CD4-positive, alpha-beta T cell (primary cell): Measurements from ENCODE around the gene LEFTY1. TPM values are rescaled to one million over a fixed set of nuclear protein-coding genes. Genes with fewer than 3 reads are reported as not detected.

Experiments
- ATAC-seq: fragments of 200-7000 bp; cut with Tn5 transposase; one replicate; pipeline ENCODE4 v1.10.0; 2022; ENCODE audit warnings: mild to moderate bottlenecking; ENCODE audit not compliant: poor library complexity
- CTCF ChIA-PET: fragments of 350-600 bp; sonication (Branson Sonifier 250); formaldehyde crosslinking; loops from one replicate; lab custom pipeline; 2021; ENCODE audit warnings: antibody characterized with exemption, inconsistent platforms; lab: Charles Lee
- POLR2A ChIA-PET: fragments of 350-600 bp; sonication (Branson Sonifier 250); formaldehyde crosslinking; loops from one replicate; lab custom pipeline; 2021; ENCODE audit warnings: antibody characterized with exemption, inconsistent platforms; lab: Charles Lee
- DNase-seq, 14 experiments: peaks; one replicate each; pipeline ENCODE4 v3.0.0-alpha.2; 2013 to 2020; ENCODE audit warnings: mixed read lengths in 2 of 14
- H3K27ac ChIP-seq, 2 donors: one replicate each; pipeline versions ENCODE4 v1.5.1 to v1.7.0; 2013; ENCODE audit warnings: low read length in 2 of 2, low read depth in 1 of 2, mild to moderate bottlenecking in 1 of 2
- H3K27me3 ChIP-seq, 2 experiments: 1 replicate in 1 of 2; 2 replicates in 1 of 2; pipeline versions ENCODE4 v1.6.1 to v1.7.0; 2013; ENCODE audit warnings: low read length in 2 of 2, control low read depth in 1 of 2, mild to moderate bottlenecking in 1 of 2, moderate library complexity in 1 of 2; ENCODE audit not compliant: insufficient read depth in 2 of 2, control insufficient read depth in 1 of 2
- H3K36me3 ChIP-seq: one replicate; pipeline ENCODE4 v1.6.1; 2013; ENCODE audit warnings: low read length, control low read depth; ENCODE audit not compliant: insufficient read depth
- H3K4me1 ChIP-seq: one replicate; pipeline ENCODE4 v1.6.1; 2013; ENCODE audit warnings: low read length, control low read depth; ENCODE audit not compliant: insufficient read depth
- H3K4me3 ChIP-seq: one replicate; pipeline ENCODE4 v1.5.1; 2013; ENCODE audit warnings: mild to moderate bottlenecking, low read length, moderate library complexity
- H3K9me3 ChIP-seq, 2 experiments: 1 replicate in 1 of 2; 2 replicates in 1 of 2; pipeline versions ENCODE4 v1.6.1 to v1.7.0; 2013; ENCODE audit warnings: low read length in 2 of 2, mild to moderate bottlenecking in 2 of 2, control low read depth in 1 of 2, moderate library complexity in 1 of 2; ENCODE audit not compliant: control insufficient read depth in 1 of 2, insufficient read depth in 1 of 2
- H3K27ac Mint-ChIP-seq: one replicate; pipeline ENCODE4 v1.8.0; 2020; ENCODE audit warnings: mixed read lengths
- H3K27me3 Mint-ChIP-seq: one replicate; pipeline ENCODE4 v1.8.0; 2021; ENCODE audit warnings: mixed read lengths
- H3K36me3 Mint-ChIP-seq: one replicate; pipeline ENCODE4 v1.8.0; 2021; ENCODE audit warnings: low read depth, mixed read lengths
- H3K4me1 Mint-ChIP-seq: one replicate; pipeline ENCODE4 v1.8.0; 2021; ENCODE audit warnings: low read depth, mixed read lengths
- H3K4me3 Mint-ChIP-seq: one replicate; pipeline ENCODE4 v1.8.0; 2020; ENCODE audit warnings: mild to moderate bottlenecking, mixed read lengths
- H3K9me3 Mint-ChIP-seq: one replicate; pipeline ENCODE4 v1.8.0; 2020; ENCODE audit warnings: mixed read lengths
- intact Hi-C, 2 experiments: fragments of 100-400 bp; cut with DNase I in 1 of 2; cut with micrococcal nuclease in 1 of 2; formaldehyde crosslinking; loops; one replicate each; pipeline versions ENCODE4 v1.15.1 to v1.9.0; 2023 to 2025; cut with DNase I, micrococcal nuclease
- total RNA-seq, 174 experiments: library from RNA in 2 of 174; stranded (reverse) in 2 of 174; gene quantifications; one replicate each; pipeline ENCODE4 v1.2.3 and lab custom pipeline; 2021 to 2026
- TF ChIP-seq, protein P1 (sequence below): fragments of 200-600 bp; IDR thresholded peaks from one replicate; pipeline ENCODE4 v1.8.0; 2022; ENCODE audit warnings: antibody characterized with exemption, mild to moderate bottlenecking

The LEFTY1 gene
- total RNA-seq, 2 experiments from 2014 or later: not detected

- H3K9me3 ChIP-seq: no peaks in the 10 kb centered on the region
- no peaks in the 10 kb centered on the region for H3K9me3 Mint-ChIP-seq
- ChIA-PET CTCF (no interaction called here), POLR2A (interaction anchor here (0.7 to 13.8 kb wide), 2 partner anchors 12 to 32 kb away, joined by 4 to 427 read pairs; partner anchors contain the start of genes PYCR2 and TMEM63A)
- no peaks in the 10 kb centered on the region for H3K36me3 Mint-ChIP-seq
- H3K27me3 Mint-ChIP-seq: no peaks in the 10 kb centered on the region
- no peak overlapping the region for H3K4me3 Mint-ChIP-seq
- no peak for DNase-seq
- H3K27ac ChIP-seq: no peak overlapping the region
- no peak overlapping the region for H3K4me3 ChIP-seq
- H3K27ac Mint-ChIP-seq: no peak overlapping the region
- intact Hi-C loops: loop anchor here in 1 of 2 experiments (10.0 kb wide), 1 partner anchor 117 kb away; the partner anchor contains the start of gene SRP9
- no peaks in the 10 kb centered on the region for H3K36me3 ChIP-seq
- H3K4me1 Mint-ChIP-seq: peaks cover 35% of the 10 kb centered on the region
- no peaks in the 10 kb centered on the region for H3K27me3 ChIP-seq
- TF ChIP-seq, protein P1, sequence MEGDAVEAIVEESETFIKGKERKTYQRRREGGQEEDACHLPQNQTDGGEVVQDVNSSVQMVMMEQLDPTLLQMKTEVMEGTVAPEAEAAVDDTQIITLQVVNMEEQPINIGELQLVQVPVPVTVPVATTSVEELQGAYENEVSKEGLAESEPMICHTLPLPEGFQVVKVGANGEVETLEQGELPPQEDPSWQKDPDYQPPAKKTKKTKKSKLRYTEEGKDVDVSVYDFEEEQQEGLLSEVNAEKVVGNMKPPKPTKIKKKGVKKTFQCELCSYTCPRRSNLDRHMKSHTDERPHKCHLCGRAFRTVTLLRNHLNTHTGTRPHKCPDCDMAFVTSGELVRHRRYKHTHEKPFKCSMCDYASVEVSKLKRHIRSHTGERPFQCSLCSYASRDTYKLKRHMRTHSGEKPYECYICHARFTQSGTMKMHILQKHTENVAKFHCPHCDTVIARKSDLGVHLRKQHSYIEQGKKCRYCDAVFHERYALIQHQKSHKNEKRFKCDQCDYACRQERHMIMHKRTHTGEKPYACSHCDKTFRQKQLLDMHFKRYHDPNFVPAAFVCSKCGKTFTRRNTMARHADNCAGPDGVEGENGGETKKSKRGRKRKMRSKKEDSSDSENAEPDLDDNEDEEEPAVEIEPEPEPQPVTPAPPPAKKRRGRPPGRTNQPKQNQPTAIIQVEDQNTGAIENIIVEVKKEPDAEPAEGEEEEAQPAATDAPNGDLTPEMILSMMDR: no peak
- peaks cover 41% of the 10 kb centered on the region for H3K4me1 ChIP-seq
- no peak for ATAC-seq
Measured at GRCh38 chr1:225891229-225891972, 2.5 kb upstream of the LEFTY1 start.

GRCh38 chr1:225890346-225891228, 1.6 kb upstream of the LEFTY1 start:
- TF ChIP-seq, protein P1: no peak
- H3K27ac Mint-ChIP-seq: no peak overlapping the region
- peaks cover 26% of the 10 kb centered on the region for H3K4me1 Mint-ChIP-seq
- peak overlapping the region; percentile 20 for H3K4me3 Mint-ChIP-seq
- ChIA-PET POLR2A (interaction anchor here (1.1 to 13.8 kb wide), 4 partner anchors 7 to 102 kb away, joined by 3 to 427 read pairs (median 10); partner anchors contain the start of genes PYCR2 and TMEM63A), CTCF (no interaction called here)
- H3K4me3 ChIP-seq: no peak overlapping the region
- DNase-seq (no peak), ATAC-seq (no peak)
- no peaks in the 10 kb centered on the region for H3K9me3 Mint-ChIP-seq
- no peak overlapping the region for H3K27ac ChIP-seq
- H3K4me1 ChIP-seq: peaks cover 33% of the 10 kb centered on the region
- H3K27me3 ChIP-seq: no peaks in the 10 kb centered on the region
- H3K27me3 Mint-ChIP-seq: no peaks in the 10 kb centered on the region
- H3K36me3 ChIP-seq: no peaks in the 10 kb centered on the region
- intact Hi-C loops: loop anchor here in 1 of 2 experiments (10.0 kb wide), 1 partner anchor 116 kb away; the partner anchor contains the start of gene SRP9
- no peaks in the 10 kb centered on the region for H3K36me3 Mint-ChIP-seq
- no peaks in the 10 kb centered on the region for H3K9me3 ChIP-seq

DNA sequence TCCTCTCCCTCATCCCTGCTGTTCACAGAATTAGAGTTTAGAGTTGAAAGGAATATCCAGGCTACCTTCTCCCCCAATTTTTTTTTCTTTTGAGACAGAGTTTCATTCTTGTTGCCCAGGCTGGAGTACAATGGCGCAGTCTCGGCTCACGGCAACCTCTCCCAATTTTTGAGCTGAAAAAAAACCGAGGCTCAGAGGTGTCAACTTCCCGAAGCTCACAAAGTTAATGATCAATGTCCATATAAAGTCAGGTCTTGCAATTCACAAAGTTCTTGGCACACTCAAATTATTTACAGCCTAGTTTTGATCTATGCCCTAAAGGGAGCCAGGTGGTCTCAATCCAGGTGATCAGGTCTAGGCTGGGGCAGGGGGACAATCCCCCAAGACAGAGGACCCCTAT, 797 bp upstream of the LEFTY1 start:
- CTCF ChIA-PET: no interaction called here
- H3K4me3 ChIP-seq: no peak overlapping the region
- no peaks in the 10 kb centered on the region for H3K9me3 Mint-ChIP-seq
- ATAC-seq (no peak), DNase-seq (no peak)
- no peaks in the 10 kb centered on the region for H3K9me3 ChIP-seq
- H3K4me3 Mint-ChIP-seq: no peak overlapping the region
- no peaks in the 10 kb centered on the region for H3K27me3 ChIP-seq
- H3K27ac ChIP-seq: no peak overlapping the region
- no peaks in the 10 kb centered on the region for H3K36me3 ChIP-seq
- H3K27ac Mint-ChIP-seq: no peak overlapping the region
- peaks cover 26% of the 10 kb centered on the region for H3K4me1 ChIP-seq
- no peaks in the 10 kb centered on the region for H3K27me3 Mint-ChIP-seq
- H3K4me1 Mint-ChIP-seq: peaks cover 26% of the 10 kb centered on the region
- POLR2A ChIA-PET: interaction anchor here (1.1 to 13.8 kb wide), 5 partner anchors 8 to 101 kb away, joined by 3 to 427 read pairs (median 3); partner anchors contain the start of genes PYCR2 and TMEM63A
- TF ChIP-seq, protein P1: no peak
- intact Hi-C loops: loop anchor here (10.0 kb wide), 2 partner anchors 115 to 175 kb away; partner anchors contain the start of genes H3-3A (in 1 of the 2) and SRP9 (in 1 of the 2)
- H3K36me3 Mint-ChIP-seq: no peaks in the 10 kb centered on the region
